NCI-H1048 (cell line): ENCODE measurements around the gene BTN3A1.
"Not testable (repeated sequence)": the region's sequence is repeated elsewhere in the genome, so short reads cannot be mapped to it uniquely, and the experiment has no call there.

ENCODE experiments used
- DNase-seq: peaks from one replicate; lab custom pipeline; 2025; lab: John Stamatoyannopoulos, UW

The BTN3A1 gene

GRCh38 chr6:26401987-26402658 lies at the start of gene BTN3A1:
TSS of gene BTN3A1 (plus strand) at chr6:26402275. CDS start at chr6:26405564, 3,289 bp downstream.
- peak; percentile 15 for DNase-seq

- no peak for DNase-seq
Observed at GRCh38 chr6:26352315-26352714, 49.8 kb upstream of the BTN3A1 start.

GRCh38 chr6:26354162-26354561 lies 47.9 kb upstream of the BTN3A1 start:
- no peak for DNase-seq

- no peak for DNase-seq
Observed at GRCh38 chr6:26355366-26355765, 46.7 kb upstream of the BTN3A1 start.

- DNase-seq, result not testable (repeated sequence)
Observed at GRCh38 chr6:26357543-26357942, 44.5 kb upstream of the BTN3A1 start.

GRCh38 chr6:26358511-26358981 lies 43.5 kb upstream of the BTN3A1 start:
- no peak for DNase-seq

- no peak for DNase-seq
Observed at GRCh38 chr6:26359765-26360164, 42.3 kb upstream of the BTN3A1 start.

- no peak for DNase-seq
Observed at GRCh38 chr6:26360451-26361416, 41.3 kb upstream of the BTN3A1 start.

GRCh38 chr6:26361544-26361943 lies 40.5 kb upstream of the BTN3A1 start:
- DNase-seq, result no peak

- no peak for DNase-seq
Observed at GRCh38 chr6:26362093-26362835, 39.8 kb upstream of the BTN3A1 start.

GRCh38 chr6:26362836-26363220 lies 39.2 kb upstream of the BTN3A1 start:
- DNase-seq, result no peak

GRCh38 chr6:26363882-26364701 lies 38.0 kb upstream of the BTN3A1 start:
- DNase-seq, result no peak

GRCh38 chr6:26365633-26365995 lies 36.5 kb upstream of the BTN3A1 start:
- no peak for DNase-seq

- DNase-seq, result no peak
Observed at GRCh38 chr6:26366504-26366903, 35.6 kb upstream of the BTN3A1 start.

GRCh38 chr6:26367114-26367513 lies 35.0 kb upstream of the BTN3A1 start:
- DNase-seq, result no peak

GRCh38 chr6:26371813-26372212 lies 30.3 kb upstream of the BTN3A1 start:
- DNase-seq, result not testable (repeated sequence)

- no peak for DNase-seq
Observed at GRCh38 chr6:26372308-26373144, 29.5 kb upstream of the BTN3A1 start.

GRCh38 chr6:26375270-26375669 lies 26.8 kb upstream of the BTN3A1 start:
- DNase-seq, result no peak

GRCh38 chr6:26377719-26378118 lies 24.4 kb upstream of the BTN3A1 start:
- no peak for DNase-seq

GRCh38 chr6:26378143-26378542 lies 23.9 kb upstream of the BTN3A1 start:
- not testable (repeated sequence) for DNase-seq

GRCh38 chr6:26379292-26379691 lies 22.8 kb upstream of the BTN3A1 start:
- no peak for DNase-seq
